ENCODE results near the gene MAP3K5.

The MAP3K5 gene

GRCh38 chr6:136786658-136787057 lies 5.6 kb downstream of the MAP3K5 start:
- TF ChIP-seq PPARA (CRISPR knock-in tag; IDR thresholded peaks at IDR 0.05; ENCODE audit: borderline replicate concordance): no peak
- TF ChIP-seq RARB (CRISPR knock-in tag; IDR thresholded peaks at IDR 0.05): no peak
- TF ChIP-seq GLIS3 (CRISPR knock-in tag; IDR thresholded peaks at IDR 0.05): no peak
- TF ChIP-seq POU6F1 (CRISPR knock-in tag; IDR thresholded peaks at IDR 0.05; ENCODE audit: borderline replicate concordance, low read depth): no peak
- no peak for TF ChIP-seq ZFP30 (CRISPR knock-in tag; IDR thresholded peaks at IDR 0.05)
- no peak for TF ChIP-seq SNAI2 (CRISPR knock-in tag; IDR thresholded peaks at IDR 0.05)
- TF ChIP-seq, protein P1, sequence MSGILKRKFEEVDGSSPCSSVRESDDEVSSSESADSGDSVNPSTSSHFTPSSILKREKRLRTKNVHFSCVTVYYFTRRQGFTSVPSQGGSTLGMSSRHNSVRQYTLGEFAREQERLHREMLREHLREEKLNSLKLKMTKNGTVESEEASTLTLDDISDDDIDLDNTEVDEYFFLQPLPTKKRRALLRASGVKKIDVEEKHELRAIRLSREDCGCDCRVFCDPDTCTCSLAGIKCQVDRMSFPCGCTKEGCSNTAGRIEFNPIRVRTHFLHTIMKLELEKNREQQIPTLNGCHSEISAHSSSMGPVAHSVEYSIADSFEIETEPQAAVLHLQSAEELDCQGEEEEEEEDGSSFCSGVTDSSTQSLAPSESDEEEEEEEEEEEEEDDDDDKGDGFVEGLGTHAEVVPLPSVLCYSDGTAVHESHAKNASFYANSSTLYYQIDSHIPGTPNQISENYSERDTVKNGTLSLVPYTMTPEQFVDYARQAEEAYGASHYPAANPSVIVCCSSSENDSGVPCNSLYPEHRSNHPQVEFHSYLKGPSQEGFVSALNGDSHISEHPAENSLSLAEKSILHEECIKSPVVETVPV (CRISPR knock-in tag; IDR thresholded peaks at IDR 0.05): no peak
- no peak for TF ChIP-seq ZNF565 (CRISPR knock-in tag; conservative IDR thresholded peaks at IDR 0.05; ENCODE audit: low read depth)
- TF ChIP-seq BACH2 (CRISPR knock-in tag; IDR thresholded peaks at IDR 0.05; ENCODE audit: borderline replicate concordance): no peak
- no peak for TF ChIP-seq ZNF70 (CRISPR knock-in tag; IDR thresholded peaks at IDR 0.05)
- no peak for TF ChIP-seq OSR1 (CRISPR knock-in tag; IDR thresholded peaks at IDR 0.05)
- no peak for TF ChIP-seq CSDC2 (CRISPR knock-in tag; IDR thresholded peaks at IDR 0.05)
- TF ChIP-seq, protein P2, sequence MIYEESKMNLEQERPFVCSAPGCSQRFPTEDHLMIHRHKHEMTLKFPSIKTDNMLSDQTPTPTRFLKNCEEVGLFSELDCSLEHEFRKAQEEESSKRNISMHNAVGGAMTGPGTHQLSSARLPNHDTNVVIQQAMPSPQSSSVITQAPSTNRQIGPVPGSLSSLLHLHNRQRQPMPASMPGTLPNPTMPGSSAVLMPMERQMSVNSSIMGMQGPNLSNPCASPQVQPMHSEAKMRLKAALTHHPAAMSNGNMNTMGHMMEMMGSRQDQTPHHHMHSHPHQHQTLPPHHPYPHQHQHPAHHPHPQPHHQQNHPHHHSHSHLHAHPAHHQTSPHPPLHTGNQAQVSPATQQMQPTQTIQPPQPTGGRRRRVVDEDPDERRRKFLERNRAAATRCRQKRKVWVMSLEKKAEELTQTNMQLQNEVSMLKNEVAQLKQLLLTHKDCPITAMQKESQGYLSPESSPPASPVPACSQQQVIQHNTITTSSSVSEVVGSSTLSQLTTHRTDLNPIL (CRISPR knock-in tag; IDR thresholded peaks at IDR 0.05; ENCODE audit: low read depth): no peak
- no peak for TF ChIP-seq PATZ1 (CRISPR knock-in tag; IDR thresholded peaks at IDR 0.05; ENCODE audit: borderline replicate concordance)
- TF ChIP-seq ISL1 (CRISPR knock-in tag; IDR thresholded peaks at IDR 0.05): no peak
- TF ChIP-seq ESRRG (CRISPR knock-in tag; IDR thresholded peaks at IDR 0.05): no peak
- no peak for ATAC-seq

DNA sequence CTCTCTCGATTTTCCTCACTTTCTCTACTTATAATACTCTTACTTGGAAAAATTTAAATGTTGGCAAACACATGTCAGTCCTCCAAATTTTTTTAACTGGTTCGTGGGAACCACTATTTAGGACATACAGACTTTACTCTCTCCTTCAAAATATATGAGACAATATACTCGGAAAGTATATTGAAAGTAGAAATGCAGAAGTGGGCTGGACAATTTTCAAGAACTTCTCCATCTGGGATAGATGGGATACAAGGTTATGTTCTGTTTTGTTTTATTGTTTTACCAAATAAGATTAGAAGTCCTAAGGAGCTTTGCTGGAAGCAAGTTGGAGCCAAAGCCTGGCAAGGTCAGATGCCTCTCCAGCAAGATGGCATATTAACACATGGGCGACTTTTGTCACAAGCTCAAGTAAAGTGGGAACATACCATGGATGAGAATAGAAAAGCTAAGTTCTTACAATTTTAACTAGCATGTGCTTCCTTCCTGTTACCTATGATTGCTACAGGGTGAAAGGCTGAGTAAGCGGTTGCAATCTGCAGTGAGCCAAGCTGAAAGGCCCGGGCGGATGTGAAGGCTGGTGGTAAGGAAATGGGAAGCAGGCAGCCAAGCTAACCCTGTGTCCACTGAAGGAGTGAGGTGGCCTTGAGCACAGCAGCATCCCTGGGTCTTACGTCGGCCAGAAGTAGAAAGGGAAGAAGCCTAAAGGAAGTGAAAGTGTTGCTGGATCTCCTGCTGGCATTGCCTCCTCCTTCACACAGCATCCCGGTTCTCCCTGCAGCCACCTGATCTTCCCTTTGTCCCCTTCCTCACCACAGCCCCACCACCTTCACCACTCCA lies 7.1 kb downstream of the MAP3K5 start:
- no peak for ATAC-seq
- TF ChIP-seq ZFP3 (CRISPR knock-in tag; IDR thresholded peaks at IDR 0.05) (no peak), TOX (CRISPR knock-in tag; IDR thresholded peaks at IDR 0.05; ENCODE audit: borderline replicate concordance) (no peak)

GRCh38 chr6:136784271-136784664 lies 8.0 kb downstream of the MAP3K5 start:
- ATAC-seq: no peak

DNA sequence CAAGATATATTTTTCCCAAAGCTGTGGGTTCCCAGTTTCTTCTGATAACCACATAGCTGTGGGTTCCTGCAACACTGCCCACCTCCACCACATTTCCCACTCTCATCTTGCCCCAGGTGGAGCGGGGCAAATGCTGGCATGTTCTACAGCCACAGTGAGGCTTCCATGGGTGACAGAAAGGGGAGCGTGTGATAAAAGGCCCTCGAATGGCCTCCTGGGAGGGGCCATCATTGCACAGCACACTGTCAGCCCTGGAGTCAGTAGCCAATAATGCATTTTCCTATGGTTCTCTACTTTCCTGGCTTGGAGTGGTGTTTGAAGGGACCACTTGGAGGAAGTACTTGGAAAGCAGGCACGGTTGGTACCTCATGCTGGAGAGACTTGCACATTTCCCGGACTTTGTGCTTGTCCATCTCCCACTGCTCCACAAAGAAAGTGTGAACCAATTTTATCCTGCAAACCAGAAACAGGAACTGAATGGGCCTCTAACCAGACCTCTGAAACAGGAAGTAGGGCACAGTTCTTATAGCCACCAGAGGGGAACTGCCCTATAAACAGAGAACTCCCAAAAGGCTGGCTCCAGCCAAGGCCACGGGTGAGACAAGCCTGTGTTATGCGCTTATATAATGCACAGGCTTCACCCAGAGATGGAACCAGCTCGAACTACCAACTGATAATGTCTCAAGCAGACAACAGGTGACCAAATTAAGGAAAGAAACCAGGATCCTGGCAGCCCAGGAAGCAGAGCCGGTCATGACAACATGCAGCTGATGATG lies 8.6 kb downstream of the MAP3K5 start:
- ATAC-seq: no peak
- TF ChIP-seq ZNF70 (CRISPR knock-in tag; IDR thresholded peaks at IDR 0.05) (no peak), SNAI2 (CRISPR knock-in tag; IDR thresholded peaks at IDR 0.05) (no peak), OSR1 (CRISPR knock-in tag; IDR thresholded peaks at IDR 0.05) (no peak)

More at GRCh38 chr6:136784271-136784664, 8.0 kb downstream of the MAP3K5 start:
- TF ChIP-seq SNAI2 (CRISPR knock-in tag; IDR thresholded peaks at IDR 0.05): no peak
- TF ChIP-seq ZNF565 (CRISPR knock-in tag; conservative IDR thresholded peaks at IDR 0.05; ENCODE audit: low read depth): no peak
- no peak for TF ChIP-seq ZFP3 (CRISPR knock-in tag; IDR thresholded peaks at IDR 0.05)
- TF ChIP-seq TCF4 (CRISPR knock-in tag; IDR thresholded peaks at IDR 0.05; ENCODE audit: borderline replicate concordance): no peak
- no peak for TF ChIP-seq PPARA (CRISPR knock-in tag; IDR thresholded peaks at IDR 0.05; ENCODE audit: borderline replicate concordance)
